Activated CD8-positive, alpha-beta memory T cell treated with anti-CD3 and anti-CD28 coated beads, Interleukin-2, amount 50 U/mL, for 1 hour (primary cell): ENCODE data around the gene PRRX1.

Source experiments
- DNase-seq: peaks from one replicate; pipeline ENCODE4 v3.0.0-alpha.2; 2020; ENCODE audit errors: extremely low read depth

The PRRX1 gene

GRCh38 chr1:170720661-170721060, 56.7 kb downstream of the PRRX1 start:
- no peak for DNase-seq

- DNase-seq, result no peak
These were observed 57.7 kb downstream of the PRRX1 start for GRCh38 chr1:170721621-170722020.

- no peak for DNase-seq
These were observed 59.6 kb downstream of the PRRX1 start for GRCh38 chr1:170723518-170723917.

- no peak for DNase-seq
These were observed 61.4 kb downstream of the PRRX1 start for GRCh38 chr1:170725326-170725725.

GRCh38 chr1:170727963-170728362, 64.0 kb downstream of the PRRX1 start:
- DNase-seq, result no peak

GRCh38 chr1:170729225-170730002, 65.5 kb downstream of the PRRX1 start:
- DNase-seq, result no peak

- no peak for DNase-seq
These were observed 66.1 kb downstream of the PRRX1 start for GRCh38 chr1:170730014-170730413.

GRCh38 chr1:170730438-170730837, 66.5 kb downstream of the PRRX1 start:
- no peak for DNase-seq

GRCh38 chr1:170731566-170732251, 67.8 kb downstream of the PRRX1 start:
- DNase-seq, result no peak

- DNase-seq, result no peak
These were observed 68.3 kb downstream of the PRRX1 start for GRCh38 chr1:170732252-170732588.

- no peak for DNase-seq
These were observed 70.7 kb downstream of the PRRX1 start for GRCh38 chr1:170734412-170735175.

GRCh38 chr1:170735366-170736263, 71.7 kb downstream of the PRRX1 start:
- no peak for DNase-seq

GRCh38 chr1:170739803-170740202, 75.9 kb downstream of the PRRX1 start:
- DNase-seq, result no peak

GRCh38 chr1:170741678-170742077, 77.7 kb downstream of the PRRX1 start:
- no peak for DNase-seq

- no peak for DNase-seq
These were observed 78.7 kb downstream of the PRRX1 start for GRCh38 chr1:170742600-170742999.

GRCh38 chr1:170743083-170743482, 79.2 kb downstream of the PRRX1 start:
- no peak for DNase-seq

GRCh38 chr1:170749549-170749948, 85.6 kb downstream of the PRRX1 start:
- DNase-seq, result no peak

GRCh38 chr1:170749959-170750358, 86.0 kb downstream of the PRRX1 start:
- DNase-seq, result no peak

- DNase-seq, result no peak
These were observed 91.9 kb downstream of the PRRX1 start for GRCh38 chr1:170755795-170756194.

- no peak for DNase-seq
These were observed 95.1 kb downstream of the PRRX1 start for GRCh38 chr1:170758992-170759391.

- DNase-seq, result no peak
These were observed 101.3 kb downstream of the PRRX1 start for GRCh38 chr1:170765279-170765678.
